ENCODE measurements around the gene STX1A. TPM values are rescaled to one million over a fixed set of nuclear protein-coding genes. Genes with fewer than 3 reads are reported as not detected.

The STX1A gene
- total RNA-seq, 1 experiment from 2014 or later, result 20.4 TPM

DNA sequence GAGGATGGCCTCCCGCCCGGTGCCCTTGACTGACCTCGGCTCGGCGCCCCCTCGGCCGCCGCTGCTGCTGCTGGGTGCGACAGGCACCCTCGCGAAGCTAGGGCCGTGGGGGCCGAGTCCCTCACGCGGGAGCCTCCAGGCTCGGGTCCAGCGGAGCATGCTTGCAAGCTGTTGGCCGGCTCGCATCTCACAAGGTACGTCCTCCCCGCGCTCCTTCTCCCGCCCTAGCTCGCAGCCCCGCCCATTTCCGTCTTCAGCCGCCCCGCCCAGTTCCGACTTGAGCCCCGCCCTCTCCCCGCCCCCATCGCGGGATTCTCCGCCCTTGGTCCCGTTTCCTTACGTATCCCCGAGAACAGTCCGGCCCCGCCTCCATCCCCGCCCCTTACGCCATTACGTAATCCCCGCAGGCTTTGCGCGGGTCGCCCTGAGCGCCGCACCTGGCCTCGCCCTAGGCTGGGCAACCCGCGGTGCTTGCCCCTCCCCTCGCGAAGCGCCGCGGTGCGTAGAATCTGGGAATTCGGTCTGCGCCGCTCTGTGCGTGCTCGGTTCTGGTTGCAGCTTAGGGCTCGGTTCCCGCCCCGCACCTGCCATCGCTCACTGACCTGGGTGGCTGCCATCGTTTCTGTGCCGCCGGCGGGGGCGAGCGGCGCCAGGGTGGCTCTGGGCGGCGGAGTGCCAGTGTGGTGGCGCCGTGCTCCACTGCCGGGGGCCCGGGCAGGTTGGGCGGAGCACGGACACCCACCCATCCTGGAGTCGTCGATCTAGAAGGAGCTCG is 19.3 kb upstream of the STX1A start, which contains the start of gene ABHD11 (continued):
- TF ChIP-seq E2F4 (CRISPR knock-in tag; IDR thresholded peaks at IDR 0.05; ENCODE audit: borderline replicate concordance, low read depth), result peak; percentile 47; the same call in 1 of the 2 replicates
- TF ChIP-seq GRHL2 (CRISPR knock-in tag; IDR thresholded peaks at IDR 0.05; ENCODE audit: insufficient replicate concordance, severe bottlenecking), result no peak
- TF ChIP-seq NR3C1 (CRISPR knock-in tag; conservative IDR thresholded peaks at IDR 0.05; ENCODE audit: low read depth), result no peak
- TF ChIP-seq, protein P1, sequence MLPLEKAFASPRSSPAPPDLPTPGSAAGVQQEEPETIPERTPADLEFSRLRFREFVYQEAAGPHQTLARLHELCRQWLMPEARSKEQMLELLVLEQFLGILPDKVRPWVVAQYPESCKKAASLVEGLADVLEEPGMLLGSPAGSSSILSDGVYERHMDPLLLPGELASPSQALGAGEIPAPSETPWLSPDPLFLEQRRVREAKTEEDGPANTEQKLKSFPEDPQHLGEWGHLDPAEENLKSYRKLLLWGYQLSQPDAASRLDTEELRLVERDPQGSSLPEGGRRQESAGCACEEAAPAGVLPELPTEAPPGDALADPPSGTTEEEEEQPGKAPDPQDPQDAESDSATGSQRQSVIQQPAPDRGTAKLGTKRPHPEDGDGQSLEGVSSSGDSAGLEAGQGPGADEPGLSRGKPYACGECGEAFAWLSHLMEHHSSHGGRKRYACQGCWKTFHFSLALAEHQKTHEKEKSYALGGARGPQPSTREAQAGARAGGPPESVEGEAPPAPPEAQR (CRISPR knock-in tag; IDR thresholded peaks at IDR 0.05), result no peak
- 0 out of 2 replicates have a peak, but pooled peaks have one; percentile 60 for TF ChIP-seq CREM (CRISPR knock-in tag; IDR thresholded peaks at IDR 0.05)
- no peak for TF ChIP-seq ZNF138 (CRISPR knock-in tag; conservative IDR thresholded peaks at IDR 0.05)
- TF ChIP-seq OVOL2 (CRISPR knock-in tag; IDR thresholded peaks at IDR 0.05; ENCODE audit: borderline replicate concordance), result no peak
- TF ChIP-seq ZBTB21 (CRISPR knock-in tag; IDR thresholded peaks at IDR 0.05; ENCODE audit: borderline replicate concordance), result peak; percentile 61; the same call in 1 of the 2 replicates
- TF ChIP-seq MLX (CRISPR knock-in tag; IDR thresholded peaks at IDR 0.05), result no peak
- TF ChIP-seq IRF2 (CRISPR knock-in tag; IDR thresholded peaks at IDR 0.05; ENCODE audit: borderline replicate concordance, low read depth), result no peak
- TF ChIP-seq, protein P2, sequence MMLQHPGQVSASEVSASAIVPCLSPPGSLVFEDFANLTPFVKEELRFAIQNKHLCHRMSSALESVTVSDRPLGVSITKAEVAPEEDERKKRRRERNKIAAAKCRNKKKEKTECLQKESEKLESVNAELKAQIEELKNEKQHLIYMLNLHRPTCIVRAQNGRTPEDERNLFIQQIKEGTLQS (CRISPR knock-in tag; conservative IDR thresholded peaks at IDR 0.05), result no peak
- TF ChIP-seq ZNF416 (CRISPR knock-in tag; IDR thresholded peaks at IDR 0.05), result 0 out of 2 replicates have a peak, but pooled peaks have one; percentile 55
- peak; percentile 83; the same call in 1 of the 2 replicates for TF ChIP-seq ETV6 (CRISPR knock-in tag; IDR thresholded peaks at IDR 0.05)
- TF ChIP-seq ZNF263 (CRISPR knock-in tag; IDR thresholded peaks at IDR 0.05; ENCODE audit: low read depth), result 0 out of 2 replicates have a peak, but pooled peaks have one; percentile 46
- no peak; the same call in 1 of the 2 replicates for TF ChIP-seq ZNF232 (CRISPR knock-in tag; IDR thresholded peaks at IDR 0.05)
- TF ChIP-seq, protein P3, sequence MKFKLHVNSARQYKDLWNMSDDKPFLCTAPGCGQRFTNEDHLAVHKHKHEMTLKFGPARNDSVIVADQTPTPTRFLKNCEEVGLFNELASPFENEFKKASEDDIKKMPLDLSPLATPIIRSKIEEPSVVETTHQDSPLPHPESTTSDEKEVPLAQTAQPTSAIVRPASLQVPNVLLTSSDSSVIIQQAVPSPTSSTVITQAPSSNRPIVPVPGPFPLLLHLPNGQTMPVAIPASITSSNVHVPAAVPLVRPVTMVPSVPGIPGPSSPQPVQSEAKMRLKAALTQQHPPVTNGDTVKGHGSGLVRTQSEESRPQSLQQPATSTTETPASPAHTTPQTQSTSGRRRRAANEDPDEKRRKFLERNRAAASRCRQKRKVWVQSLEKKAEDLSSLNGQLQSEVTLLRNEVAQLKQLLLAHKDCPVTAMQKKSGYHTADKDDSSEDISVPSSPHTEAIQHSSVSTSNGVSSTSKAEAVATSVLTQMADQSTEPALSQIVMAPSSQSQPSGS (CRISPR knock-in tag; IDR thresholded peaks at IDR 0.05; ENCODE audit: borderline replicate concordance, low read depth), result no peak; the same call in 1 of the 2 replicates
- TF ChIP-seq FOXP1 (CRISPR knock-in tag; IDR thresholded peaks at IDR 0.05; ENCODE audit: borderline replicate concordance), result peak; percentile 59
- TF ChIP-seq ZNF512 (CRISPR knock-in tag; IDR thresholded peaks at IDR 0.05; ENCODE audit: borderline replicate concordance), result 0 out of 2 replicates have a peak, but pooled peaks have one; percentile 36
- TF ChIP-seq RORB (CRISPR knock-in tag; IDR thresholded peaks at IDR 0.05), result no peak
- no peak for TF ChIP-seq IRF1 (CRISPR knock-in tag; IDR thresholded peaks at IDR 0.05)
- no peak for TF ChIP-seq CDX4 (CRISPR knock-in tag; IDR thresholded peaks at IDR 0.05; ENCODE audit: borderline replicate concordance)
- TF ChIP-seq, protein P4, sequence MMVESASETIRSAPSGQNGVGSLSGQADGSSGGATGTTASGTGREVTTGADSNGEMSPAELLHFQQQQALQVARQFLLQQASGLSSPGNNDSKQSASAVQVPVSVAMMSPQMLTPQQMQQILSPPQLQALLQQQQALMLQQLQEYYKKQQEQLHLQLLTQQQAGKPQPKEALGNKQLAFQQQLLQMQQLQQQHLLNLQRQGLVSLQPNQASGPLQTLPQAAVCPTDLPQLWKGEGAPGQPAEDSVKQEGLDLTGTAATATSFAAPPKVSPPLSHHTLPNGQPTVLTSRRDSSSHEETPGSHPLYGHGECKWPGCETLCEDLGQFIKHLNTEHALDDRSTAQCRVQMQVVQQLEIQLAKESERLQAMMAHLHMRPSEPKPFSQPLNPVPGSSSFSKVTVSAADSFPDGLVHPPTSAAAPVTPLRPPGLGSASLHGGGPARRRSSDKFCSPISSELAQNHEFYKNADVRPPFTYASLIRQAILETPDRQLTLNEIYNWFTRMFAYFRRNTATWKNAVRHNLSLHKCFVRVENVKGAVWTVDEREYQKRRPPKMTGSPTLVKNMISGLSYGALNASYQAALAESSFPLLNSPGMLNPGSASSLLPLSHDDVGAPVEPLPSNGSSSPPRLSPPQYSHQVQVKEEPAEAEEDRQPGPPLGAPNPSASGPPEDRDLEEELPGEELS (CRISPR knock-in tag; IDR thresholded peaks at IDR 0.05), result peak; percentile 47; the same call in 1 of the 2 replicates
- TF ChIP-seq, protein P5, sequence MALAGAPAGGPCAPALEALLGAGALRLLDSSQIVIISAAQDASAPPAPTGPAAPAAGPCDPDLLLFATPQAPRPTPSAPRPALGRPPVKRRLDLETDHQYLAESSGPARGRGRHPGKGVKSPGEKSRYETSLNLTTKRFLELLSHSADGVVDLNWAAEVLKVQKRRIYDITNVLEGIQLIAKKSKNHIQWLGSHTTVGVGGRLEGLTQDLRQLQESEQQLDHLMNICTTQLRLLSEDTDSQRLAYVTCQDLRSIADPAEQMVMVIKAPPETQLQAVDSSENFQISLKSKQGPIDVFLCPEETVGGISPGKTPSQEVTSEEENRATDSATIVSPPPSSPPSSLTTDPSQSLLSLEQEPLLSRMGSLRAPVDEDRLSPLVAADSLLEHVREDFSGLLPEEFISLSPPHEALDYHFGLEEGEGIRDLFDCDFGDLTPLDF (CRISPR knock-in tag; IDR thresholded peaks at IDR 0.05), result no peak
- TF ChIP-seq NFE2L1 (CRISPR knock-in tag; IDR thresholded peaks at IDR 0.05), result peak; percentile 82; the same call in 1 of the 2 replicates
- peak; percentile 62; the same call in 1 of the 2 replicates for TF ChIP-seq FOXK1 (CRISPR knock-in tag; IDR thresholded peaks at IDR 0.05)
